HG03378 (cell line): ENCODE measurements around the gene OSBPL8.
"Not testable (repeated sequence)": the region's sequence is repeated elsewhere in the genome, so short reads cannot be mapped to it uniquely, and the experiment has no call there.

Experiments
- ATAC-seq: cut with Tn5 transposase; IDR thresholded peaks from one replicate; pipeline ENCODE4 v1.9.1; 2021; ENCODE audit warnings: mild to moderate bottlenecking, moderate library complexity; ENCODE audit not compliant: unreplicated experiment

OSBPL8 gene

GRCh38 chr12:76422543-76423438, 136.8 kb downstream of the OSBPL8 start:
- ATAC-seq = no peak

- ATAC-seq = no peak
Observed at GRCh38 chr12:76422154-76422542, 137.4 kb downstream of the OSBPL8 start.

GRCh38 chr12:76421046-76421445, 138.5 kb downstream of the OSBPL8 start:
- no peak for ATAC-seq

GRCh38 chr12:76420222-76420621, 139.3 kb downstream of the OSBPL8 start:
- no peak for ATAC-seq

GRCh38 chr12:76417116-76417515, 142.5 kb downstream of the OSBPL8 start:
- peak; percentile 75 for ATAC-seq

- no peak for ATAC-seq
Observed at GRCh38 chr12:76413121-76413520, 146.4 kb downstream of the OSBPL8 start.

- no peak for ATAC-seq
Observed at GRCh38 chr12:76410781-76411180, 148.8 kb downstream of the OSBPL8 start.

- ATAC-seq = no peak
Observed at GRCh38 chr12:76410371-76410770, 149.2 kb downstream of the OSBPL8 start.

- no peak for ATAC-seq
Observed at GRCh38 chr12:76409074-76409473, 150.5 kb downstream of the OSBPL8 start.

- ATAC-seq = no peak
Observed at GRCh38 chr12:76407710-76408109, 151.9 kb downstream of the OSBPL8 start.

GRCh38 chr12:76402259-76402658, 157.3 kb downstream of the OSBPL8 start:
- no peak for ATAC-seq

GRCh38 chr12:76400136-76400535, 159.4 kb downstream of the OSBPL8 start:
- ATAC-seq = no peak

GRCh38 chr12:76399040-76399439, 160.5 kb downstream of the OSBPL8 start:
- ATAC-seq = no peak

- ATAC-seq = no peak
Observed at GRCh38 chr12:76398106-76398505, 161.5 kb downstream of the OSBPL8 start.

GRCh38 chr12:76391461-76391860, 168.1 kb downstream of the OSBPL8 start:
- ATAC-seq = no peak

- no peak for ATAC-seq
Observed at GRCh38 chr12:76387614-76388013, 172.0 kb downstream of the OSBPL8 start.

- no peak for ATAC-seq
Observed at GRCh38 chr12:76384560-76384959, 175.0 kb downstream of the OSBPL8 start.

GRCh38 chr12:76383988-76384387, 175.6 kb downstream of the OSBPL8 start:
- ATAC-seq = no peak

GRCh38 chr12:76379261-76379660, 180.3 kb downstream of the OSBPL8 start:
- no peak for ATAC-seq

GRCh38 chr12:76376876-76377275, 182.7 kb downstream of the OSBPL8 start:
- not testable (repeated sequence) for ATAC-seq

- ATAC-seq = no peak
Observed at GRCh38 chr12:76375939-76376338, 183.6 kb downstream of the OSBPL8 start.

- ATAC-seq = no peak
Observed at GRCh38 chr12:76375470-76375869, 184.1 kb downstream of the OSBPL8 start.
